ENCODE measurements around the gene MIXL1.

DNA sequence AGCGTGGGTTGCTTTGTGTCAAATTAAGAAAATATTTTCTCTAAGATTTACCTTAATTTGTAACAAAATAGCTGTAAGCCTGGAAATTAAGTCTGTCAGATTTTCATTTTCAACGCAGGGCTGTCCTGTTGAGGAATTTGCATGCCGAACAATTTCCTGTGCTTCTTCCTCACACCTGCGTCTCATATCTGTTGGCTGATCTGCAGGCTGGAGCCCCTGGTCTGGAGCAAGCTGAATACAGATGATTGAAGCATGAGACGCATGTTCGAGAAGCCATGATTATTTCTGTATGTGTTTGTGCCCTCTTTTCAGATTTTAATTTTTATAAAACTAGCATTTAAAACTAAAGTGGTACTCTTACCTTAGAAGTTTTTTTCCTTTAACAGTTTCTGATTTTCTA, 9.8 kb downstream of the MIXL1 start:
- no peak for TF ChIP-seq ZNF384 (IDR thresholded peaks at IDR 0.05)
- TF ChIP-seq ELF4 (IDR thresholded peaks at IDR 0.05), result no peak
- no peak for TF ChIP-seq ARNT (IDR thresholded peaks at IDR 0.05)
- TF ChIP-seq FOXM1 (IDR thresholded peaks at IDR 0.05; ENCODE audit: borderline replicate concordance), result no peak
- no peak for TF ChIP-seq FOXA1 (IDR thresholded peaks at IDR 0.05)
- TF ChIP-seq BHLHE40 (IDR thresholded peaks at IDR 0.05; ENCODE audit: borderline replicate concordance), result no peak
- no peak for TF ChIP-seq NFRKB (IDR thresholded peaks at IDR 0.05)
- no peak for TF ChIP-seq SP1 (IDR thresholded peaks at IDR 0.05)
- TF ChIP-seq TARDBP (IDR thresholded peaks at IDR 0.05), result no peak
